ENCODE results near the gene HGFAC.

Gene HGFAC

GRCh38 chr4:3434881-3435685, 6.7 kb upstream of the HGFAC start:
- TF ChIP-seq, protein P1, sequence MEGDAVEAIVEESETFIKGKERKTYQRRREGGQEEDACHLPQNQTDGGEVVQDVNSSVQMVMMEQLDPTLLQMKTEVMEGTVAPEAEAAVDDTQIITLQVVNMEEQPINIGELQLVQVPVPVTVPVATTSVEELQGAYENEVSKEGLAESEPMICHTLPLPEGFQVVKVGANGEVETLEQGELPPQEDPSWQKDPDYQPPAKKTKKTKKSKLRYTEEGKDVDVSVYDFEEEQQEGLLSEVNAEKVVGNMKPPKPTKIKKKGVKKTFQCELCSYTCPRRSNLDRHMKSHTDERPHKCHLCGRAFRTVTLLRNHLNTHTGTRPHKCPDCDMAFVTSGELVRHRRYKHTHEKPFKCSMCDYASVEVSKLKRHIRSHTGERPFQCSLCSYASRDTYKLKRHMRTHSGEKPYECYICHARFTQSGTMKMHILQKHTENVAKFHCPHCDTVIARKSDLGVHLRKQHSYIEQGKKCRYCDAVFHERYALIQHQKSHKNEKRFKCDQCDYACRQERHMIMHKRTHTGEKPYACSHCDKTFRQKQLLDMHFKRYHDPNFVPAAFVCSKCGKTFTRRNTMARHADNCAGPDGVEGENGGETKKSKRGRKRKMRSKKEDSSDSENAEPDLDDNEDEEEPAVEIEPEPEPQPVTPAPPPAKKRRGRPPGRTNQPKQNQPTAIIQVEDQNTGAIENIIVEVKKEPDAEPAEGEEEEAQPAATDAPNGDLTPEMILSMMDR (IDR thresholded peaks at IDR 0.05; ENCODE audit: low read depth, low read length) = no peak
- no peak for DNase-seq (ENCODE audit: extremely low read depth, low read depth)

GRCh38 chr4:3435686-3435956, 6.1 kb upstream of the HGFAC start:
- DNase-seq (ENCODE audit: extremely low read depth, low read depth) = no peak
- TF ChIP-seq, protein P1 (IDR thresholded peaks at IDR 0.05; ENCODE audit: low read depth, low read length) = no peak

DNA sequence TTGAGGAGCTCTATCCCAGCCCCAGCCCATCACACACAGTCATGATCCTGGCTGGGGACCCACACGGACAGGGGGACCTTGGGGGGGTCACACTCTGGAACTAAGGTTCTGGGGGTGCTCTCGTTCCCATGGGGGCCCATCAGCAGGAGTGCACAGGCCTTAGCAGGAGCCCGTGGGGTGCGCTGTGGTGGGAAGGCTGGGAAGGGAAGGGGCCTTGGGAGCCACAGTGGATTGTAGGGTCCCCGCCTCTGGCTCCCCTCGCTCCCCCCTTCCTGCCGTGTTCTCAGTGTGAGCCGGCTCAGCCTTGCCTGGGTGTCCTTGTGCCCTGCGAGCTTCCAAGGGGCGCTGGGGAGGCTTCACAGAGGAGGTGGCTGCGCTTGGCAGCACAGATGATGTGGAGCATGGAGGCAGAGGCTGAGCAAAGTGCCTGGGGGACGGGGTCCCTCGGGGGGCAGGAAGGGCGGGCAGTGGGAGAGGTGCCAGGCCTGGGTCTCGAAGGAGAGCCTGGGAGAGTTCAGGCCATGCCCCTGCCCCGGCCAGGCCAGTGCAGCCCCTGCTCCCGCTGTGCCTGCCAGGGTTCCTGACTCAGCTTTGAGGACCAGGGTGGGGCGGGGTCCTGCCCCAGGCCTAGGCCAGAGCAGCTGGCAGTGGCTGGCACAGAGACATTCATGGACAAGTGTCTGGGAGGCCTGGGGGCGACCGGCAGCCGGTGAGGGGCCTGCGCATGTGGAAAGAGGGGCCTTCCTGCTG, 5.5 kb upstream of the HGFAC start:
- no peak for DNase-seq (ENCODE audit: extremely low read depth, low read depth)
- TF ChIP-seq, protein P1 (IDR thresholded peaks at IDR 0.05; ENCODE audit: low read depth, low read length) = no peak

GRCh38 chr4:3436798-3437581, 4.8 kb upstream of the HGFAC start:
- TF ChIP-seq, protein P1 (IDR thresholded peaks at IDR 0.05; ENCODE audit: low read depth, low read length) = no peak
- peak; percentile 10 for DNase-seq (ENCODE audit: extremely low read depth, low read depth)

DNA sequence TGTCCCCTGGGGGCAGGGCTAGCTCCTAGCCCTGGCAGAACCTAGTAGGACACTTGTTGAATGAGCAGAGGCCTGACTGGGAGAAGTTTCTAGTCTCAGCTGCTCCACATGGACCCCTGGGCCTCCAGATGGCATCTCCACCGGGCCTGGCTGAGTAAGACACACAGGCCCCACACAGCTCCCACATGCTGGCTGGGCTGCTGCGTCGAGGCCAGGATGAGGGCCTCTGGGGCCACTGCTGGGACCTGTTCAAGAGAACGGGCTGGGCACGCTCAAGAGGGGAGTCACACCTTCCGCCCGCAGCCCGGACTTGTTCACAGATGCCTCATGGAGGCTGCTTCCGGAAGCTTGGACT, 4.2 kb upstream of the HGFAC start:
- TF ChIP-seq, protein P1 (IDR thresholded peaks at IDR 0.05; ENCODE audit: low read depth, low read length) = no peak
- DNase-seq (ENCODE audit: extremely low read depth, low read depth) = no peak

GRCh38 chr4:3437998-3438846, 3.5 kb upstream of the HGFAC start:
- no peak for DNase-seq (ENCODE audit: extremely low read depth, low read depth)
- TF ChIP-seq, protein P1 (IDR thresholded peaks at IDR 0.05; ENCODE audit: low read depth, low read length) = no peak

All from AG09319 (cell line).